SK-N-SH (cell line): ENCODE measurements around the gene DUSP3. TPM values are rescaled to one million over a fixed set of nuclear protein-coding genes. Genes with fewer than 3 reads are reported as not detected.

Experiments
- CTCF ChIA-PET: fragments of 300-600, 350-600 bp; formaldehyde crosslinking; extraction: SDS; loops from one replicate; lab custom pipeline; 2021; lab: Yijun Ruan, JAX
- POLR2A ChIA-PET: fragments of 350-600 bp; sonication (Branson Sonifier 250); formaldehyde crosslinking; extraction: SDS; loops from one replicate; lab custom pipeline; 2020; ENCODE audit warnings: antibody characterized with exemption, inconsistent platforms; lab: Yijun Ruan, JAX
- DNase-seq: peaks from one replicate; pipeline ENCODE4 v3.0.0; 2012
- H2AFZ ChIP-seq: fragments of 200-600 bp; sonication (generic); 2 replicates; pipeline ENCODE4 v1.8.1; 2016; ENCODE audit warnings: antibody characterized with exemption, mild to moderate bottlenecking, low read depth
- H3F3A ChIP-seq: fragments of 200-600 bp; sonication (generic); replicated peaks from 2 replicates; pipeline ENCODE3; 2016; ENCODE audit warnings: antibody characterized with exemption, mild to moderate bottlenecking; ENCODE audit not compliant: insufficient read depth
- H3K27ac ChIP-seq, 2 experiments: fragments of 200-500 bp in 1 of 2; fragments of 200-600 bp in 1 of 2; sonication (Bioruptor generic) in 1 of 2; sonication (generic), shearing (Covaris generic) in 1 of 2; 2 replicates each; pipeline versions ENCODE4 v1.5.1 to v1.6.1; 2014 to 2016; ENCODE audit warnings: low read depth in 2 of 2, inconsistent platforms in 1 of 2, low read length in 1 of 2, mild to moderate bottlenecking in 1 of 2, mixed read lengths in 1 of 2
- H3K27me3 ChIP-seq: fragments of 200-600 bp; sonication (generic), shearing (Covaris generic); 2 replicates; pipeline ENCODE4 v1.6.1; 2016; ENCODE audit warnings: mixed run types; ENCODE audit not compliant: insufficient read depth
- H3K36me3 ChIP-seq, 2 experiments: fragments of 200-500 bp in 1 of 2; fragments of 200-600 bp in 1 of 2; sonication (Bioruptor generic) in 1 of 2; sonication (generic) in 1 of 2; replicated peaks in 1 of 2; 2 replicates each; pipeline versions ENCODE3 to v1.5.1; 2014 to 2016; ENCODE audit warnings: low read length in 1 of 2, mild to moderate bottlenecking in 1 of 2; ENCODE audit not compliant: insufficient read depth in 2 of 2, control insufficient read depth in 1 of 2
- H3K4me1 ChIP-seq, 2 experiments: fragments of 200-500 bp in 1 of 2; fragments of 200-600 bp in 1 of 2; sonication (Bioruptor generic) in 1 of 2; sonication (generic), shearing (Covaris generic) in 1 of 2; 2 replicates each; pipeline versions ENCODE4 v1.5.1 to v1.6.1; 2014 to 2016; ENCODE audit warnings: low read depth in 1 of 2, low read length in 1 of 2, mixed run types in 1 of 2; ENCODE audit not compliant: insufficient read depth in 2 of 2, control insufficient read depth in 1 of 2
- H3K4me2 ChIP-seq: fragments of 200-600 bp; sonication (generic), shearing (Covaris generic); 2 replicates; pipeline ENCODE4 v1.6.1; 2017; ENCODE audit warnings: mixed run types
- H3K4me3 ChIP-seq, 2 experiments: fragments of 200-500 bp in 1 of 2; fragments of 200-600 bp in 1 of 2; sonication (Bioruptor generic) in 1 of 2; sonication (generic), shearing (Covaris generic) in 1 of 2; 2 replicates each; pipeline versions ENCODE4 v1.5.1 to v1.8.1; 2014 to 2016; ENCODE audit warnings: low read depth in 2 of 2, inconsistent platforms in 1 of 2, low read length in 1 of 2, mild to moderate bottlenecking in 1 of 2, mixed read lengths in 1 of 2, moderate library complexity in 1 of 2
- H3K79me2 ChIP-seq: fragments of 200-600 bp; sonication (generic); 2 replicates; pipeline ENCODE4 v1.8.1; 2017; ENCODE audit warnings: mild to moderate bottlenecking; ENCODE audit not compliant: insufficient read depth
- H3K9ac ChIP-seq: fragments of 200-600 bp; sonication (generic); 2 replicates; pipeline ENCODE4 v1.6.1; 2017; ENCODE audit warnings: mixed run types
- H3K9me2 ChIP-seq: fragments of 200-600 bp; sonication (generic); 2 replicates; pipeline ENCODE4 v1.6.1; 2017; ENCODE audit warnings: mixed run types
- H3K9me3 ChIP-seq: fragments of 200-600 bp; sonication (generic); 2 replicates; pipeline ENCODE4 v1.6.1; 2017; ENCODE audit warnings: mixed run types, mild to moderate bottlenecking, moderate library complexity
- H4K20me1 ChIP-seq: fragments of 200-600 bp; sonication (generic); 2 replicates; pipeline ENCODE4 v1.6.1; 2017; ENCODE audit warnings: mild to moderate bottlenecking, mixed run types; ENCODE audit not compliant: insufficient read depth
- ELF1 ChIP-seq: IDR thresholded peaks from 2 replicates; pipeline ENCODE4 v1.4.0; 2012
- FOXJ3 ChIP-seq: sonication (generic); formaldehyde crosslinking; IDR thresholded peaks from 2 replicates; pipeline ENCODE4 v1.5.1; 2020; ENCODE audit warnings: mild to moderate bottlenecking, missing genetic modification reagents
- GABPA ChIP-seq: IDR thresholded peaks from 2 replicates; pipeline ENCODE4 v1.4.0; 2012; ENCODE audit warnings: low read depth, mild to moderate bottlenecking
- GATA2 ChIP-seq: sonication (generic); formaldehyde crosslinking; IDR thresholded peaks from 2 replicates; pipeline ENCODE4 v1.5.0; 2020; ENCODE audit warnings: mild to moderate bottlenecking, missing genetic modification reagents
- IRF3 ChIP-seq: fragments of 150-350 bp; IDR thresholded peaks from 2 replicates; pipeline ENCODE4 v1.6.1; 2016; ENCODE audit warnings: mild to moderate bottlenecking, low read depth, low read length
- JUND ChIP-seq: IDR thresholded peaks from 2 replicates; pipeline ENCODE4 v1.4.0; 2012
- MAX ChIP-seq: IDR thresholded peaks from 2 replicates; pipeline ENCODE4 v1.4.0; 2012; ENCODE audit warnings: low read depth
- PBX3 ChIP-seq: IDR thresholded peaks from 2 replicates; pipeline ENCODE4; 2012
- RAD21 ChIP-seq: IDR thresholded peaks from 2 replicates; pipeline ENCODE4 v1.6.1; 2012; ENCODE audit warnings: mild to moderate bottlenecking, low read length
- RCOR1 ChIP-seq: fragments of 150-350 bp; IDR thresholded peaks from 2 replicates; pipeline ENCODE4 v1.6.1; 2017; ENCODE audit warnings: antibody characterized with exemption, low read length
- RFX5 ChIP-seq: IDR thresholded peaks from 2 replicates; pipeline ENCODE4 v1.6.1; 2012; ENCODE audit warnings: mild to moderate bottlenecking, improper control_type of control experiment, low read length
- SIN3A ChIP-seq: IDR thresholded peaks from 2 replicates; pipeline ENCODE4 v1.6.1; 2012; ENCODE audit warnings: low read depth, mild to moderate bottlenecking, low read length, moderate library complexity, borderline replicate concordance
- SMC3 ChIP-seq: IDR thresholded peaks from 2 replicates; pipeline ENCODE4 v1.6.1; 2012; ENCODE audit warnings: low read depth, low read length, improper control_type of control experiment
- TAF1 ChIP-seq: IDR thresholded peaks from 2 replicates; pipeline ENCODE4 v1.6.1; 2012; ENCODE audit warnings: low read depth, mild to moderate bottlenecking, low read length, moderate library complexity, borderline replicate concordance
- TCF12 ChIP-seq: IDR thresholded peaks from 2 replicates; pipeline ENCODE4 v1.4.0; 2012
- TEAD4 ChIP-seq: IDR thresholded peaks from 2 replicates; pipeline ENCODE4 v1.4.0; 2012; ENCODE audit warnings: mild to moderate bottlenecking, borderline replicate concordance; ENCODE audit not compliant: insufficient read depth
- USF1 ChIP-seq: IDR thresholded peaks from 2 replicates; pipeline ENCODE4 v1.4.0; 2012; ENCODE audit warnings: low read depth, borderline replicate concordance
- USF2 ChIP-seq: fragments of 150-350 bp; IDR thresholded peaks from 2 replicates; pipeline ENCODE4 v1.6.1; 2017; ENCODE audit warnings: antibody characterized with exemption, low read length, low read depth, borderline replicate concordance
- YY1 ChIP-seq: IDR thresholded peaks from 2 replicates; pipeline ENCODE4 v1.4.0; 2012; ENCODE audit warnings: low read depth, mild to moderate bottlenecking
- WGBS: methylation state at CpG from one replicate; pipeline ENCODE4 v1.1.6; 2017; ENCODE audit warnings: low lambda C conversion rate; 5-methylcytosine and 5-hydroxymethylcytosine counted together
- polyA plus RNA-seq, 3 experiments: library from polyadenylated mRNA; depleted of rRNA; stranded (reverse); fragments of >200 nt; gene quantifications; 2 replicates each; pipeline ENCODE4 v1.2.3, GENCODE V29; 2012

DUSP3 gene
- polyA plus RNA-seq, 1 of the 3 experiments (the other 2 are of a cell fraction), result 31.5 TPM

- Histone ChIP-seq H3K9me3 (no peaks in the 10 kb centered on the region), H3K4me1 (peaks cover 0 to 6% of the 10 kb centered on the region in 2 experiments; a peak in 1 of 4 replicates), H4K20me1 (no peaks in the 10 kb centered on the region), H2AFZ (no peak overlapping the region), H3K36me3 (no peaks in the 10 kb centered on the region), H3K9me2 (no peaks in the 10 kb centered on the region), H3F3A (no peaks in the 10 kb centered on the region), H3K4me2 (no peak overlapping the region), H3K4me3 (no peak overlapping the region), H3K27ac (peak overlapping the region in 1 of 2 experiments; percentile 43; a peak in 1 of 4 replicates), H3K27me3 (no peaks in the 10 kb centered on the region), H3K79me2 (no peaks in the 10 kb centered on the region), H3K9ac (no peak overlapping the region)
- WGBS, result 62% methylated on average over 5 of the region's 5 CpGs
- TF ChIP-seq PBX3, result 0 out of 2 replicates have a peak, but pooled peaks have one; percentile 12
- TF ChIP-seq SMC3, result no peak
- no peak for TF ChIP-seq MAX
- POLR2A ChIA-PET, result no interaction called here
- CTCF ChIA-PET, result interaction anchor here (0.8 to 7.9 kb wide), 6 partner anchors 7 to 177 kb away, joined by 3 to 97 read pairs (median 4); no protein-coding TSS in a partner anchor
- no peak for DNase-seq
Measured at GRCh38 chr17:43753493-43754129, 25.2 kb downstream of the DUSP3 start.

GRCh38 chr17:43750153-43750552 is 28.6 kb downstream of the DUSP3 start:
- H3K4me3 ChIP-seq, result no peak overlapping the region
- no peak for DNase-seq
- no peak for TF ChIP-seq RAD21
- TF ChIP-seq GATA2 (CRISPR knock-in tag), result no peak
- no peak for TF ChIP-seq TCF12
- WGBS, result 83% methylated on average over 5 of the region's 5 CpGs
- no peaks in the 10 kb centered on the region for H3K79me2 ChIP-seq
- no peaks in the 10 kb centered on the region for H3K9me3 ChIP-seq
- H3F3A ChIP-seq, result no peaks in the 10 kb centered on the region
- H3K4me2 ChIP-seq, result no peak overlapping the region
- no peak overlapping the region for H3K27ac ChIP-seq
- ChIA-PET CTCF (interaction anchor here (1.2 to 3.0 kb wide), 5 partner anchors 10 to 174 kb away, joined by 3 to 20 read pairs (median 7); no protein-coding TSS in a partner anchor), POLR2A (no interaction called here)
- H4K20me1 ChIP-seq, result no peaks in the 10 kb centered on the region
- no peak overlapping the region for H3K9ac ChIP-seq
- no peaks in the 10 kb centered on the region for H3K36me3 ChIP-seq
- no peaks in the 10 kb centered on the region for H3K9me2 ChIP-seq
- H3K27me3 ChIP-seq, result no peaks in the 10 kb centered on the region
- no peaks in the 10 kb centered on the region; a peak in 1 of 4 replicates for H3K4me1 ChIP-seq
- H2AFZ ChIP-seq, result no peak overlapping the region

GRCh38 chr17:43745541-43745940 is 33.2 kb downstream of the DUSP3 start:
- H3K79me2 ChIP-seq, result no peaks in the 10 kb centered on the region
- H3K36me3 ChIP-seq, result no peaks in the 10 kb centered on the region
- H3F3A ChIP-seq, result no peaks in the 10 kb centered on the region
- H3K27me3 ChIP-seq, result no peaks in the 10 kb centered on the region
- H3K4me1 ChIP-seq, result 0 out of 4 replicates have a peak, but pooled peaks cover 0 to 3% of the 10 kb centered on the region in 2 experiments
- H3K9me3 ChIP-seq, result no peaks in the 10 kb centered on the region
- DNase-seq, result no peak
- H3K27ac ChIP-seq, result no peak overlapping the region
- WGBS, result 78% methylated on average over 6 of the region's 6 CpGs
- H2AFZ ChIP-seq, result peak overlapping the region; percentile 23; the same call in 1 of the 2 replicates
- no peak overlapping the region for H3K9ac ChIP-seq
- H3K4me3 ChIP-seq, result no peak overlapping the region
- POLR2A ChIA-PET, result no interaction called here
- no peak overlapping the region for H3K4me2 ChIP-seq
- CTCF ChIA-PET, result interaction anchor here (1.4 to 9.4 kb wide), 3 partner anchors 15 to 72 kb away, joined by 5 to 54 read pairs (median 6); partner anchors contain the start of gene SOST
- no peaks in the 10 kb centered on the region for H3K9me2 ChIP-seq
- H4K20me1 ChIP-seq, result no peaks in the 10 kb centered on the region
- TF ChIP-seq RCOR1 (no peak), TAF1 (no peak), USF2 (no peak), JUND (no peak), YY1 (no peak), RFX5 (no peak), GATA2 (CRISPR knock-in tag) (no peak), SIN3A (no peak), ELF1 (no peak), FOXJ3 (CRISPR knock-in tag) (no peak), GABPA (no peak), IRF3 (no peak), TEAD4 (no peak), USF1 (no peak)
